Gastroesophageal sphincter (tissue), 3 donors: ENCODE data around the gene TJP3.

Experiments
- CTCF ChIP-seq, 4 experiments: fragments of 200-600 bp in 2 of 4; fragments of 450-650 bp in 2 of 4; sonication (generic) in 1 of 4; IDR thresholded peaks; one replicate each; pipeline ENCODE4 v1.5.1; 2017 to 2019; ENCODE audit warnings: antibody characterized with exemption in 4 of 4, mild to moderate bottlenecking in 2 of 4, moderate library complexity in 2 of 4
- EP300 ChIP-seq: sonication (generic); formaldehyde crosslinking; IDR thresholded peaks from one replicate; pipeline ENCODE4 v1.6.1; 2017; ENCODE audit warnings: antibody characterized with exemption, mild to moderate bottlenecking

- no peak for TF ChIP-seq EP300
- TF ChIP-seq CTCF (IDR thresholded peaks at IDR 0.05), result no peak
These were observed 53.9 kb downstream of the TJP3 start for GRCh38 chr19:3762130-3762473.
